HG02970 (cell line): ENCODE measurements around the gene PPP1R37.

Experiments
- ATAC-seq: cut with Tn5 transposase; IDR thresholded peaks from one replicate; pipeline ENCODE4 v1.9.1; 2021; ENCODE audit warnings: mild to moderate bottlenecking, moderate library complexity, moderate number of reproducible peaks; ENCODE audit not compliant: unreplicated experiment, low FRiP score

The PPP1R37 gene

DNA sequence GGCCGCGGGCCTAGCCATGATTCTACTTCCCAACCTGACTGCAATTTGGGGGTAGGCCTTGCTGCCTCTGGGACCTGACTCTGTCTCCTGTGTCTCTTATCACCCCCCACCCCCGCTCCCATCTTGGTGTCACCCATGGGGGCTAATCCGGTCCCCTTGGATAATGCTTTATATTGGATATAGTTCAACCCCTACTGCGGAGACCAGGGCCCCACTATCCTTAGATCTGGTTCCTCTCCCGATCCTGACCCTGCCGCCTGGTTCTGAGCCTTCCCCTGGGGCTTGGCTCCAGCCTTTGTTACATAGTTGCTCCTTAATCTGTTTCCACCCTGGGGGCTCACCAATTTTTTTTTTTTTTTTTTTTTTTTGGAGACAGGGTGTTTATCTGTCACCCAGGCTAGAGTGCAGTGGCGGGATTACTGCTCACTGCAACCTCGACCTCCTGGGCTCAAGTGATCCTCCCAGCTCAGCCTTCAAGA, 87.0 kb downstream of the PPP1R37 start:
- ATAC-seq, result no peak

GRCh38 chr19:45180936-45181335, 88.0 kb downstream of the PPP1R37 start:
- no peak for ATAC-seq

GRCh38 chr19:45182758-45183157, 89.8 kb downstream of the PPP1R37 start:
- no peak for ATAC-seq

- ATAC-seq, result no peak
Observed at GRCh38 chr19:45184115-45184514, 91.1 kb downstream of the PPP1R37 start.

DNA sequence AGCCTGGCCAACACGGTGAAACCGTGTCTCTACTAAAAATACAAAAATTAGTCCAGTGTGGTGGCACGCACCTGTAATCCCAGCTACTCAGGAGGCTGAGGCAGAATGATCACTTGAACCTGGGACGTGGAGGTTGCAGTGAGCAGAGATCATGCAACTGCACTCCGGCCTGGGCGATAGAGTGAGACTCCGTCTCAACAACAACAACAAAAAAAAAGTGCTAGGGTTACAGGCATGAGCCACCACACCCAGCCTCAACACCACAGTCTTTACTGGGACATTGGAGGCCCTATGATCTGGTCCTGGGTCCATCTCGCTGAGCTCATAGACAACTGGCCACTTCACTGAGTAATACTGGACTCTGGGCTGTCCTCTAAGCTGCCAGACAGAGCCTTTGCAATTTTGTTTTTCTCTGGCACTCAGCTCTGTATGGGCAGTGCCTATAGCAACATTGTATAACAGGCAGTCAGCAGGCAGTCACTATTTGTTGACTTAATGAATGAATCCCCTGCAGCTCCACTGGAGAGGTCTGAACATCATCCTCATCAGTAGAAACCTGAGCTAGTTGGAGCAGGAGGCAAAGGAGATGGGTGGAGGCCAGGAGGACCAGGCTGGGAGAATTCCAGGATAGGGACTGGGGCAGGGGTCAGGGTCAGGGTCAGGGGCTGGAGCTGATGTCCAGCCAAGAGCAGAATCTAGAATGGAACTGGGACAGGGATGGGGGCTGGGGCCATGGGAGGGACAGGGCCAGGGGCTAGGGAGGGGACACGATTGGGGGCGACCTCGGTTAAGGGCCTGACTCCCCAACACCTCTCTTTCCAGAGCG, 93.7 kb downstream of the PPP1R37 start:
- no peak for ATAC-seq

- no peak for ATAC-seq
Observed at GRCh38 chr19:45187421-45188100, 94.6 kb downstream of the PPP1R37 start.

DNA sequence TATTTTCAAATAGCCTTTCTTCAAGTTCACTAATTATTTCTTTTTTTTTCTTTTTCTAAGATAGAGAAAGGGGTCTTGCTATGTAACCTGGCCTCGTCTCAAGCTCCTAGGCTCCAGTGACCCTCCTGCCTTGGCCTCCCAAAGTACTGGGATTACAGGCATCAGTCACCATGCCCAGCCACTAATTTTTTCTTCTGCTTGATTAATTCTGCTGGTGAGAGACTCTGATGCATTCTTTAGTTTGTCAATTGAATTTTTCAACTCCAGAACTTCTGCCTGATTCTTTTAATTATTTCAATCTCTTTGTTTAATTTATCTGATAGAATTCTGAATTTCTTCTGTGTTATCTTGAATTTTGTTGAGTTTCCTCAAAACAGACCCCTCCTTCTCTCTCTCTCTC, 97.0 kb downstream of the PPP1R37 start:
- ATAC-seq, result no peak

GRCh38 chr19:45191375-45191774, 98.4 kb downstream of the PPP1R37 start:
- no peak for ATAC-seq

DNA sequence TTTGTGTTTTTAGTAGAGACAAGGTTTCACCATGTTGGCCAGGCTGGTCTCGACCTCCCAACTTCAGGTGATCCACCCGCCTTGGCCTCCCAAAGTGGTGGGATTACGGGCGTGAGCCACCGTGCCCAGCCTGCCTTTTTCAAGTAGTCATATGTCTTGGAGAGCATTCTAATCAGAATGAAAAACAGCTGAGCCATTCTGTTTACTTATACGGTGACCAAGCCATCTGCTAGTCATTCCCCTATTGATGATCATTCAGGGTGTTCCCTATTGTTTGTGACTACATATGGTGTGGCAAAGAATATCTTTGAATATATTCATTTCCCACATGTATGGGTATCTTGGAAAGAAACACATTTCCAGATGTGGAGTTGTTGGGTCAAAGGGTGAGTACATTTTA, 102.8 kb downstream of the PPP1R37 start:
- ATAC-seq, result no peak
